ENCODE measurements around the gene LPP.

Gene LPP

DNA sequence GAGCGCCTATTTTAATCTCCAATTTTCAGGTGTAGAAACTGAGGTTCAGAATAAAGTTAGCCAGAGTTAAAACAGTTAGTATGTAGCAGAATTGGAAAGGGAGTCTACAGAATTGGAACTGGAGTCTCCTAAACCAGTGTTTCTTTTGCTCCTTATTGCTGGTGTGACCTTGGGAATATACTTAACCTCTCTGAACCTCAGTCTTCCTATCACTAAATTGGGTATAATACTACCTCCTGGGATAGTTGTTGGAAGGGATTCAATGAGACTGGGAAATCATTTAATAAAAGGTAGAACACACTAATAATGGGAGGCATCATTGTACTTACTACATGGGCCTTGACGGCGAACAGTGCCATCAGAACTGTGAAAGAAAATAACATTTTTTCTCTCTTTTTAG lies 55.1 kb downstream of the LPP start:
- no peak for DNase-seq (ENCODE audit: low read depth in 1 of 2, low spot score in 1 of 2)
- in situ Hi-C loops (cut with HindIII; ENCODE audit: low pct_unique_long_range_greater_than_20kb, low sequenced_read_pairs) = no loop called here
- TF ChIP-seq JUND (IDR thresholded peaks at IDR 0.05; ENCODE audit: low read depth) = no peak

GRCh38 chr3:188209740-188210139 lies 55.8 kb downstream of the LPP start:
- in situ Hi-C loops (cut with HindIII; ENCODE audit: low pct_unique_long_range_greater_than_20kb, low sequenced_read_pairs) = no loop called here
- DNase-seq (ENCODE audit: low read depth in 1 of 2, low spot score in 1 of 2) = no peak
- no peak for TF ChIP-seq JUND (IDR thresholded peaks at IDR 0.05; ENCODE audit: low read depth)

- no peak for TF ChIP-seq JUND (IDR thresholded peaks at IDR 0.05; ENCODE audit: low read depth)
These were observed 57.5 kb downstream of the LPP start for GRCh38 chr3:188211476-188211875.

DNA sequence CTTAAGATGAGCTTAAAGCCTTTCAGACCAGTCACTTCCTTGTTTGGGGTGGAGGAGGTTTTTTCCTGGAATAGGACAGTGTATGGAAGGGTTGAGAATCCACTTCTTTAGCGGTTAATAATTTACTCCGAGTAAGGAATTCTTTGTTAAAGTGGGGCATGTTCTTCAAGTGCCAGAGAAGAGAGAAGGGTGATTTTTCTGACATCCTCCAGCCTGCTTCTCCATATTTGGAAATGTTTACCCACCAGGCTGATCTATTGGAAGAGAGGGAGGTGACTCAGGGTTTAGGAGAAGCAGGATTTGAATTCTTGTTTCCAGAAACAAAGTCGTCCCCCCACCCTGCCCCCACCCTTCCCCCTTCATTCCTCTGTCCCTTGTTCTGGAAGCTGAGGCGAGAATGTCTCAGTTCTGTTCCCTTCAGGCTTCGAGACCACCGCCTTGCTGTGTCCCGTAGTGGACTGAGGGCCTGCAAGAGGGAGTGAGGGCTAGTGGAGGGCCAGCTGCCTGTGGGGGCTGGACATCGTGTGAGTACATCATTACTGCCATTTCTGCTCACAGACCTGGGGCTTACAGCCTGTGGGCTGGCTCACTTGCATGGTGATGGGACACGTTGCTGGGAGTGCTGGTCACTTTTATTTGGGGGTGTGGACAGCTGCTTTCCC lies 58.5 kb downstream of the LPP start:
- no peak for DNase-seq (ENCODE audit: low read depth in 1 of 2, low spot score in 1 of 2)
- in situ Hi-C loops (cut with HindIII; ENCODE audit: low pct_unique_long_range_greater_than_20kb, low sequenced_read_pairs) = no loop called here
- TF ChIP-seq JUND (IDR thresholded peaks at IDR 0.05; ENCODE audit: low read depth) = no peak

More at GRCh38 chr3:188211476-188211875, 57.5 kb downstream of the LPP start:
- in situ Hi-C loops (cut with HindIII; ENCODE audit: low pct_unique_long_range_greater_than_20kb, low sequenced_read_pairs) = no loop called here
- DNase-seq (ENCODE audit: low read depth in 1 of 2, low spot score in 1 of 2) = no peak

DNA sequence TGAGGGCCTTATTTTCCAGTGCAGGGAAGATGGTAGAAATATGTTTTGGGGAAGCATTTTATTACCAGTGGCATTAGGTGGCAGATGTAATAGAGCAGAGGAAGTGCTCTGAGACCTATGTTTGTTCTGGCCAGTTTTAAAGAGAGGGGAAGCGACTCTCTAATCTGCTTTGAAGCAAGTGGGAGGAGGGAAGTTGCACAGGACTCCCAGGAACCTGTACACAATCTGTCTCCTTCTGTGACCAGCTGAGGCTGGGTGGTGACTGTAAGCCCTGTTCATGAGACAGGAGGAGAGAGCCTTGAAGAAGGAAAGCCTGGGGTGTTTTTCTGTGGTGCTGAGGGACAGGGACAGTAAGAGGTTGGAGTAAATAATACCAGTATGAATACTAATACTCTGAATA lies 60.5 kb downstream of the LPP start:
- no peak for TF ChIP-seq JUND (IDR thresholded peaks at IDR 0.05; ENCODE audit: low read depth)
- in situ Hi-C loops (cut with HindIII; ENCODE audit: low pct_unique_long_range_greater_than_20kb, low sequenced_read_pairs) = no loop called here
- no peak for DNase-seq (ENCODE audit: low read depth in 1 of 2, low spot score in 1 of 2)

- in situ Hi-C loops (cut with HindIII; ENCODE audit: low pct_unique_long_range_greater_than_20kb, low sequenced_read_pairs) = no loop called here
- no peak for DNase-seq (ENCODE audit: low read depth in 1 of 2, low spot score in 1 of 2)
- no peak for TF ChIP-seq JUND (IDR thresholded peaks at IDR 0.05; ENCODE audit: low read depth)
These were observed 61.2 kb downstream of the LPP start for GRCh38 chr3:188215129-188215528.

DNA sequence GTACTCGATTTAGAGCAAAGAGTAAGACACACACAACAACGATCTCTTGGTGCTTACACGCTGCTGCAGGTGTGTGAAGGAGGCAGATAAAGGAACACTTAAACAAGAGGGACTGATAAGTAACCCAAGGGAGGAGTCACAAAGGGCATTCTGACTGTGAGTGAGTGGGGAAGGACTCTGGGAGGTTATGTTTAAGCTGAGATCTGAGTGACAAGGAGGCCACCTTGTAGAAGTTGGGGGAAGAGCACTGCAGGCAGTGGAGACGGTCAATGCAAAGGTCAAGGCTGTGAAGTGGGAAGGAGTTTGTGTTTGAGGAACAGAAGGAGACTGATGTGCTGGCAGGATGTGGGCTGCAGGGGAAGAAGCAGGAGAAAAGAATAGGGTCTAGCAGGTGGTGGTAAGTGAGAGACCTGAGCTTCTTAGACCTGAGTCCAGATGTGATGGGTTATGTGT lies 63.1 kb downstream of the LPP start:
- no peak for DNase-seq (ENCODE audit: low read depth in 1 of 2, low spot score in 1 of 2)
- TF ChIP-seq JUND (IDR thresholded peaks at IDR 0.05; ENCODE audit: low read depth) = no peak
- in situ Hi-C loops (cut with HindIII; ENCODE audit: low pct_unique_long_range_greater_than_20kb, low sequenced_read_pairs) = no loop called here

DNA sequence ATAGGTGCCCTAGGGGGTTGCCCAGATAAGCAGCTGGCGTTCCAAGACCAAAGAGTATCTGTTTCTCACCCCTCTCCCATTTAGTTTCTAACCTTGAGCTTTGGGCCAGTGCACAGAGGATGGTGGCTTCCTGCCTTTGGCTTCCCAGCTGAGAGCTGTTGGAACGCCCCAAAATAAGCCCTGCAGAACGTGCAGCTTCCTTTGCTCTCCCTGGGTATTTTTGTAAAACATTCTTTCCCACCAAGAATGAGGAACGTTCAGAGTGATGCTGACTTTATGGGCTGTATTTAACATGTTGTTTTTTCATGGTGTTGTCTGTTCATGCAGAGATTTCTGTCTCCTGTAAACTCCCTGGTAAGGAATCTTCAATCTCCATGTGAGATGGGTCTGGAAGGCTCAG lies 63.8 kb downstream of the LPP start:
- no peak for DNase-seq (ENCODE audit: low read depth in 1 of 2, low spot score in 1 of 2)
- in situ Hi-C loops (cut with HindIII; ENCODE audit: low pct_unique_long_range_greater_than_20kb, low sequenced_read_pairs) = no loop called here
- no peak for TF ChIP-seq JUND (IDR thresholded peaks at IDR 0.05; ENCODE audit: low read depth)

DNA sequence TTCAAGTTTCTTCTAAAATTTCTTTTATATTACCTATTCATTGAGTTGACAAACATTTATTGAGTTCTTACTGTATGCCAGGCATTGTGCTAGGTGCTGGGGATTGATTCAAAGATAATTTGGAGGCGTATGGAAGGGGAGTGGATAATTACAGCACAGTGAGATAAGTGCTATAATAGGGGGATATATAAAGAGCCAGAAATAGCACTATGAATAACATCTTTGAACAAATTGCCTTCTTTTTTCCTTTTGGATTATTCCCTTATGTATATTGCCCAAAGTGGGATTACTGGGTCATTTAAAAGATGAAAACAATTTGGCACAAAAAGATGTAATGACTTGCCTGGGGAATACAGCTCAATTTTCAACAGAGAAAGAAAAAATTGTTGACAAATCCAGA lies 64.6 kb downstream of the LPP start:
- in situ Hi-C loops (cut with HindIII; ENCODE audit: low pct_unique_long_range_greater_than_20kb, low sequenced_read_pairs) = no loop called here
- no peak for TF ChIP-seq JUND (IDR thresholded peaks at IDR 0.05; ENCODE audit: low read depth)
- DNase-seq (ENCODE audit: low read depth in 1 of 2, low spot score in 1 of 2) = no peak

- TF ChIP-seq JUND (IDR thresholded peaks at IDR 0.05; ENCODE audit: low read depth) = no peak
- in situ Hi-C loops (cut with HindIII; ENCODE audit: low pct_unique_long_range_greater_than_20kb, low sequenced_read_pairs) = no loop called here
These were observed 65.2 kb downstream of the LPP start for GRCh38 chr3:188219147-188219546.

DNA sequence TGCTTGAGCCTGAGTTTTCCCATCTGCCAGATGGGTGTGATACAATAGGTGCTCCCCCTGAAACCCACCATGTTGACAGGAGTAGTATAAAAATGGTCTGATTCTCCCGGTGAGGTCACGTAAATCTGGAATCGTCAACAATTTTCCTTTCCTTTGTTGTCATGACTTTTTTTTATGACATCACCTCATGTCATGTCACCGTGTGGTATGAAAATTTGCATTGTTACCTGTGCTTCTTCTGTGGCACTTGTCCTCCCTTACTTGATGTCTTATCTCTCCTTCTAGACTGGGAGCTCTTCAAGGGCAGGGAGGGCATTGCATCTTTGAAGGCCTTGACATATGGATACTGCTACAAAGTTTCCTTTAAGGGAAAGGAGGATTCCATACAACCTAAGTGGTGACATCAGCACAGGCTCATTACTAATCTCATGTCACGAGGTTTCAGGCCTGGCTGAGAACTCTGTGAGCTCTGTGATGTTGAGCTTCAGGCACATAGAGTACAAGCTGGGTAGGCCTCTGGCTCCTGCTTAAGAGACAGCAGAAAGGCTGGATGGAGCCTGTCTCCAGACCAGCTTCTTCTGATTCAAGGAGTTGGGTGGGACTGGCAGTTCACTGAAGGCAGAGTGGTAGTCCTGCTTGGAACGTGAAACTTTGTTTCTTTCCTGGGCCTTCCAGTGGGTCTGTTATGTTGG lies 66.3 kb downstream of the LPP start:
- in situ Hi-C loops (cut with HindIII; ENCODE audit: low pct_unique_long_range_greater_than_20kb, low sequenced_read_pairs) = no loop called here
- DNase-seq (ENCODE audit: low read depth in 1 of 2, low spot score in 1 of 2) = no peak
- TF ChIP-seq JUND (IDR thresholded peaks at IDR 0.05; ENCODE audit: low read depth) = no peak

More at GRCh38 chr3:188219147-188219546, 65.2 kb downstream of the LPP start:
- no peak for DNase-seq (ENCODE audit: low read depth in 1 of 2, low spot score in 1 of 2)

- no peak for DNase-seq (ENCODE audit: low read depth in 1 of 2, low spot score in 1 of 2)
- in situ Hi-C loops (cut with HindIII; ENCODE audit: low pct_unique_long_range_greater_than_20kb, low sequenced_read_pairs) = no loop called here
- no peak for TF ChIP-seq JUND (IDR thresholded peaks at IDR 0.05; ENCODE audit: low read depth)
These were observed 67.2 kb downstream of the LPP start for GRCh38 chr3:188220988-188221818.

- DNase-seq (ENCODE audit: low read depth in 1 of 2, low spot score in 1 of 2) = no peak
- in situ Hi-C loops (cut with HindIII; ENCODE audit: low pct_unique_long_range_greater_than_20kb, low sequenced_read_pairs) = no loop called here
- no peak for TF ChIP-seq JUND (IDR thresholded peaks at IDR 0.05; ENCODE audit: low read depth)
These were observed 70.0 kb downstream of the LPP start for GRCh38 chr3:188223936-188224335.
